ENCODE measurements around the gene BTBD17.

- TF ChIP-seq CTCF (IDR thresholded peaks at IDR 0.05) (no peak), POLR2A (IDR thresholded peaks at IDR 0.05) (no peak)
Measured at GRCh38 chr17:74350486-74350885, 11.2 kb downstream of the BTBD17 start.

Data from thyroid gland (tissue), 4 donors.